Measurements from ENCODE around the gene DNAAF2.
"Not testable (repeated sequence)": the region's sequence is repeated elsewhere in the genome, so short reads cannot be mapped to it uniquely, and the experiment has no call there.

Gene DNAAF2

GRCh38 chr14:49585803-49586672 lies 49.0 kb downstream of the DNAAF2 start, which contains the start of gene RPS29:
TSS of gene RPS29 (minus strand) at chr14:49586380. CDS start at chr14:49586346, 34 bp downstream.
- no peaks in the 10 kb centered on the region for H3K9me3 ChIP-seq
- TF ChIP-seq CTCF (IDR thresholded peaks at IDR 0.05): peak; percentile 38
- no peaks in the 10 kb centered on the region for H3K27me3 ChIP-seq
- H3K4me1 ChIP-seq (ENCODE audit: control insufficient read depth in 1 of 2, insufficient read depth in 1 of 2, low read depth in 1 of 2, low read length in 1 of 2): peaks cover 16 to 19% of the 10 kb centered on the region in 2 experiments
- H3K27ac ChIP-seq: peak within 1 kb of the TSS; percentile 86
- peak within 1 kb of the TSS; percentile 87 to 93 for H3K4me3 ChIP-seq (ENCODE audit: low read depth in 1 of 2, low read length in 1 of 2)
- peaks cover 18% of the 10 kb centered on the region for H3K36me3 ChIP-seq

GRCh38 chr14:49584981-49585640 lies 49.9 kb downstream of the DNAAF2 start:
- Histone ChIP-seq H3K4me1 (ENCODE audit: control insufficient read depth in 1 of 2, insufficient read depth in 1 of 2, low read depth in 1 of 2, low read length in 1 of 2) (peaks cover 16 to 19% of the 10 kb centered on the region in 2 experiments), H3K36me3 (peaks cover 18% of the 10 kb centered on the region), H3K4me3 (ENCODE audit: low read depth in 1 of 2, low read length in 1 of 2) (peak overlapping the region; percentile 87 to 93), H3K27ac (peak overlapping the region; percentile 86)
- not testable (repeated sequence) for H3K27me3 ChIP-seq, H3K9me3 ChIP-seq

GRCh38 chr14:49584058-49584457 lies 51.0 kb downstream of the DNAAF2 start:
- no peaks in the 10 kb centered on the region for H3K9me3 ChIP-seq
- peaks cover 18% of the 10 kb centered on the region for H3K36me3 ChIP-seq
- no peaks in the 10 kb centered on the region for H3K27me3 ChIP-seq
- H3K27ac ChIP-seq: no peak overlapping the region
- TF ChIP-seq CTCF (IDR thresholded peaks at IDR 0.05): no peak
- H3K4me1 ChIP-seq (ENCODE audit: control insufficient read depth in 1 of 2, insufficient read depth in 1 of 2, low read depth in 1 of 2, low read length in 1 of 2): peaks cover 16 to 19% of the 10 kb centered on the region in 2 experiments
- no peak overlapping the region for H3K4me3 ChIP-seq (ENCODE audit: low read depth in 1 of 2, low read length in 1 of 2)

GRCh38 chr14:49583629-49584028 lies 51.4 kb downstream of the DNAAF2 start:
- H3K27me3 ChIP-seq: no peaks in the 10 kb centered on the region
- H3K4me1 ChIP-seq (ENCODE audit: control insufficient read depth in 1 of 2, insufficient read depth in 1 of 2, low read depth in 1 of 2, low read length in 1 of 2): peaks cover 16 to 19% of the 10 kb centered on the region in 2 experiments
- TF ChIP-seq CTCF (IDR thresholded peaks at IDR 0.05): no peak
- H3K4me3 ChIP-seq (ENCODE audit: low read depth in 1 of 2, low read length in 1 of 2): no peak overlapping the region
- peaks cover 18% of the 10 kb centered on the region for H3K36me3 ChIP-seq
- no peaks in the 10 kb centered on the region for H3K9me3 ChIP-seq
- H3K27ac ChIP-seq: no peak overlapping the region

- Histone ChIP-seq H3K27ac (no peak overlapping the region), H3K4me1 (ENCODE audit: control insufficient read depth in 1 of 2, insufficient read depth in 1 of 2, low read depth in 1 of 2, low read length in 1 of 2) (peaks cover 16 to 18% of the 10 kb centered on the region in 2 experiments), H3K4me3 (ENCODE audit: low read depth in 1 of 2, low read length in 1 of 2) (no peak overlapping the region), H3K9me3 (no peaks in the 10 kb centered on the region), H3K27me3 (no peaks in the 10 kb centered on the region), H3K36me3 (peaks cover 18% of the 10 kb centered on the region)
- no peak for TF ChIP-seq CTCF (IDR thresholded peaks at IDR 0.05)
Observed at GRCh38 chr14:49582113-49582977, 52.7 kb downstream of the DNAAF2 start.
